Esophagus squamous epithelium (tissue), 4 donors: ENCODE results near the gene OPA3.

Experiments
- POLR2A ChIP-seq, 4 donors: fragments of 450-650 bp; IDR thresholded peaks; one replicate each; pipeline ENCODE4 v1.6.1; 2017; ENCODE audit warnings: antibody characterized with exemption in 4 of 4, mild to moderate bottlenecking in 4 of 4, moderate library complexity in 3 of 4
- TF ChIP-seq, protein P1 (sequence below), 6 experiments: fragments of 450-650 bp in 4 of 6; fragments of 200-600 bp in 2 of 6; sonication (generic) in 2 of 6; IDR thresholded peaks; one replicate each; pipeline ENCODE4 v1.5.1; 2016 to 2019; ENCODE audit warnings: antibody characterized with exemption in 6 of 6, mild to moderate bottlenecking in 4 of 6, moderate library complexity in 4 of 6

DNA sequence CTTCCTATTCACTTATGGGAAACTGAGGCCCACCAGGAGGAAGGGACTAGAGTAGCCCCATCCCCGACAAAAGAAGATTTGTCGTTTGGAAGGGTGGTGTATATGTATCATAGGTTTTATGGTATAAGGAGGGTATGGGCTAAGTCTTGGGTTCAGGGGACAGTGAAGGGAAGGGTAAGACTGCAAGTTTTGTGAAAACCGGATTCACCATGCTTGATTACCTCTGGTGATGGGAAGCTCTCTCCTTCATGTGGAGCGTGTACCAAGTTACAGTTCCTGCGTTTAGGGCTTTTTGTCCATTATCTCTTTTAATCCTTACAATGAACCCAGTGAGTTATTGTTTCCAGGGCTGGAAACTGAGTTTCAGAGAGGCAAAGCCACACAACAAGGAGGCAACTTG is 73.5 kb downstream of the OPA3 start:
- no peak for TF ChIP-seq POLR2A (IDR thresholded peaks at IDR 0.05)
- TF ChIP-seq, protein P1, sequence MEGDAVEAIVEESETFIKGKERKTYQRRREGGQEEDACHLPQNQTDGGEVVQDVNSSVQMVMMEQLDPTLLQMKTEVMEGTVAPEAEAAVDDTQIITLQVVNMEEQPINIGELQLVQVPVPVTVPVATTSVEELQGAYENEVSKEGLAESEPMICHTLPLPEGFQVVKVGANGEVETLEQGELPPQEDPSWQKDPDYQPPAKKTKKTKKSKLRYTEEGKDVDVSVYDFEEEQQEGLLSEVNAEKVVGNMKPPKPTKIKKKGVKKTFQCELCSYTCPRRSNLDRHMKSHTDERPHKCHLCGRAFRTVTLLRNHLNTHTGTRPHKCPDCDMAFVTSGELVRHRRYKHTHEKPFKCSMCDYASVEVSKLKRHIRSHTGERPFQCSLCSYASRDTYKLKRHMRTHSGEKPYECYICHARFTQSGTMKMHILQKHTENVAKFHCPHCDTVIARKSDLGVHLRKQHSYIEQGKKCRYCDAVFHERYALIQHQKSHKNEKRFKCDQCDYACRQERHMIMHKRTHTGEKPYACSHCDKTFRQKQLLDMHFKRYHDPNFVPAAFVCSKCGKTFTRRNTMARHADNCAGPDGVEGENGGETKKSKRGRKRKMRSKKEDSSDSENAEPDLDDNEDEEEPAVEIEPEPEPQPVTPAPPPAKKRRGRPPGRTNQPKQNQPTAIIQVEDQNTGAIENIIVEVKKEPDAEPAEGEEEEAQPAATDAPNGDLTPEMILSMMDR (IDR thresholded peaks at IDR 0.05) = no peak
